Epithelial cell of esophagus (primary cell): ENCODE measurements around the gene IPO13.

Experiments
- DNase-seq: peaks from one replicate; pipeline ENCODE4 v3.0.0; 2010; ENCODE audit warnings: low read depth
- H3K4me3 ChIP-seq: 2 replicates; pipeline ENCODE4 v1.5.1; 2011; ENCODE audit warnings: mild to moderate bottlenecking, low read length, control low read depth
- TF ChIP-seq, protein P1 (sequence below): IDR thresholded peaks from 2 replicates; pipeline ENCODE4 v1.5.1; 2011; ENCODE audit warnings: low read depth, mild to moderate bottlenecking, low read length, control low read depth, inconsistent platforms; ENCODE audit not compliant: insufficient read depth; ENCODE audit errors: missing control alignments

The IPO13 gene

DNA sequence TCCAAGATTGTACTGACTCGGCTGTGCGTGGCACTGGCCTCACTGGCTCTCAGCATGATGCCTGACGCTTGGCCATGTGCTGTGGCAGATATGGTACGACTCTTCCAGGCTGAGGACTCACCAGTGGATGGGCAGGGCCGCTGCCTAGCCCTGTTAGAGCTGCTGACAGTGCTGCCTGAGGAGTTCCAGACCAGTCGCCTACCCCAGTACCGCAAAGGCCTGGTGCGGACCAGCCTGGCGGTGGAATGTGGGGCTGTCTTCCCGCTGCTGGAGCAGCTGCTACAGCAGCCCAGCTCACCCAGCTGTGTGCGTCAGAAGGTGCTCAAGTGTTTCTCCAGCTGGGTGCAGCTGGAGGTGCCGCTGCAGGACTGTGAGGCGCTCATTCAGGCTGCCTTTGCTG is 2.9 kb downstream of the IPO13 start:
- DNase-seq = no peak
- TF ChIP-seq, protein P1, sequence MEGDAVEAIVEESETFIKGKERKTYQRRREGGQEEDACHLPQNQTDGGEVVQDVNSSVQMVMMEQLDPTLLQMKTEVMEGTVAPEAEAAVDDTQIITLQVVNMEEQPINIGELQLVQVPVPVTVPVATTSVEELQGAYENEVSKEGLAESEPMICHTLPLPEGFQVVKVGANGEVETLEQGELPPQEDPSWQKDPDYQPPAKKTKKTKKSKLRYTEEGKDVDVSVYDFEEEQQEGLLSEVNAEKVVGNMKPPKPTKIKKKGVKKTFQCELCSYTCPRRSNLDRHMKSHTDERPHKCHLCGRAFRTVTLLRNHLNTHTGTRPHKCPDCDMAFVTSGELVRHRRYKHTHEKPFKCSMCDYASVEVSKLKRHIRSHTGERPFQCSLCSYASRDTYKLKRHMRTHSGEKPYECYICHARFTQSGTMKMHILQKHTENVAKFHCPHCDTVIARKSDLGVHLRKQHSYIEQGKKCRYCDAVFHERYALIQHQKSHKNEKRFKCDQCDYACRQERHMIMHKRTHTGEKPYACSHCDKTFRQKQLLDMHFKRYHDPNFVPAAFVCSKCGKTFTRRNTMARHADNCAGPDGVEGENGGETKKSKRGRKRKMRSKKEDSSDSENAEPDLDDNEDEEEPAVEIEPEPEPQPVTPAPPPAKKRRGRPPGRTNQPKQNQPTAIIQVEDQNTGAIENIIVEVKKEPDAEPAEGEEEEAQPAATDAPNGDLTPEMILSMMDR = no peak
- no peak overlapping the region for H3K4me3 ChIP-seq

DNA sequence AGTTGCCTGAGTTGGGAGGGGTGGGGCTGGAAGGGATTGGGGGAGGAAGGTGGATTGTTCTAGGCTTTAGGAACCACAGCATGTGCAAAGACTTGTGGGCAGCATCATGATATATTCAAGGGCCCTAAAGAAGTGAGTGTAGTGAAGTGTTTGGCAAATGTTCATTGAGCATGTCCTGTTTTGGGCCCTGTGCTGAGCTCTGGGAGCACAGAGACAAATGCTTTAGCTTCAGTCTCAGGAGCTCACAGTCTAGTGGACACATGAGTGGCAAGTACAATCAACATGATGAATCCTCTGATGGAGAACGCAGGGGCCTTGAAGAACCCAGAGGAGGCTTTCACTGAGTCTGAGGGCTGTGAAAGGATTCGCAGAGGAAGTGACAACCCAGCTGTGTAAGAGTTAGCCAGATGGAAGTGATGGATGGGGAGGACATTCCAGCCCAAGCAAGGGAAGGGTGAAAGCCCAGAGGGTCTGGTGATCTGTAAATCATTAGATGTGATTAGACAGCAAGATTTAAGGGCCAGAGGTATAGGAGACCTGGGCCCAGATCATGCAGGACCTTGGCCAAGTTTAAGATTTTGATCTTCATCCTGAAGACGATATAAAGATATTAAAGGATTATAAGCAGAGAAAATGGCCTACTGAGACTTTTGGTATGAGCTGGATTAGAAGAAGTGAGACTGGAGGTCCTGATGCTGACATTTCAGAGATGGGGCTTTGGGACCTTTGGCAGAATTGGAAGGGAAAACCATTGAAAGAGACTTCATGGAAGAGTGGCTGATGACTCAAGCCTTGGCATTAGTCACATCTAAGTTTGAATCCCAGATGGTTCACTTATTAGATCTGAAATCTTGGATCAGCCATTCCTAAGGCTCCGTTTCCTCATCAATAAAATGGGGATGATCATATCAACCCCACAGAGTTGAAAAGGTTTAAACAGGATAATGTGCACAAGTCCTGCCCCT is 4.6 kb downstream of the IPO13 start:
- TF ChIP-seq, protein P1 = no peak
- H3K4me3 ChIP-seq = no peak overlapping the region
- peak; percentile 33 for DNase-seq

DNA sequence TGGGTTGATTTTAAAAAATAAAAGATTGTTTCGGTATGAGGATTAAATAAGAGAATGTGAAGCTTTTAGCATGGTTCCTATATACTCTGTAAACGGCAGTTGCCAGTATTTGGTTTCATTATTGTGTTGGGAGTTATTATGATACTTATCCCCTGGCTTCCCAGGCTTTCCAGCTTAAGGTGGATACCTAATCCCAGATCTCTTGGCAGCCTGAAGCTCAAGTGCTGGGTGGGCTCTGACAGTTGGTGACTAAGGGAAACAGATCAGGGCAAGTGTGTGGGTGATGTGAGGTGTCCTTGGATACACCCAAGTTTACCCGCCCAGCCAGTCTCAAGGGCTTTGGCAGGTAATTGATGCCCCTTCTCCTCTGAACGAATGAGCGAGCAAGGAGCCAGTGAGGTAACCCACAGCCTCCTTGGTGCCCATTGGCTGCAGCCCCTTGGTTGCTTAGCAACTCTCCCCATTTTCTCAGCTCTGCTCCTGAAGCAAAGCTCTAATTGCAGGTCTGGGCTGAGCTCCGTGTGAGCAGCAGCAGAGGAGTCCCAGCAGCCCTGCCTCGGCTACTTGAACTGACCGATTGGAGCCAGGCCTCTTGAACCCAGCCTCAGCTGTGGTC is 6.1 kb downstream of the IPO13 start:
- DNase-seq = no peak
- TF ChIP-seq, protein P1 = no peak
- H3K4me3 ChIP-seq = no peak overlapping the region

DNA sequence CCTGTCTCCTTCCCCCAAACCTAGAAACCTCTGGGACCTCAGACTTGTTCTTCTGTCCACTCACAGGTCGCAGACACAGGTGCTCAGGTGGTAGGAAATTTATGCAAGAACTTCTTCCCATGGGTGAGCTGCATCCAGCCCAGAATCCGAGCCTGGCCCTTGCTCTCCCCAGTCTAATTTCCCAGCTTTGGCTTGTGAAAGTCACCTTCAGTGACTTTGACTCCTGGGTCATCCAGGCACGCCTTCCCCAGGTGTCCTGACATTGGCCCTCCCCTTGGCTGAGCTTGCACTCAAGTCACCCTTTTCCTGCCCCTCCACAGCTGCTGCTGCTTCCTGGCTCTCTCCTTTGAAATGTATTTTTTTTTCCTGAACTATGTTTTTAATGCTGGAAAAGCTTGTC is 6.6 kb downstream of the IPO13 start:
- H3K4me3 ChIP-seq = no peak overlapping the region
- TF ChIP-seq, protein P1 = no peak

DNA sequence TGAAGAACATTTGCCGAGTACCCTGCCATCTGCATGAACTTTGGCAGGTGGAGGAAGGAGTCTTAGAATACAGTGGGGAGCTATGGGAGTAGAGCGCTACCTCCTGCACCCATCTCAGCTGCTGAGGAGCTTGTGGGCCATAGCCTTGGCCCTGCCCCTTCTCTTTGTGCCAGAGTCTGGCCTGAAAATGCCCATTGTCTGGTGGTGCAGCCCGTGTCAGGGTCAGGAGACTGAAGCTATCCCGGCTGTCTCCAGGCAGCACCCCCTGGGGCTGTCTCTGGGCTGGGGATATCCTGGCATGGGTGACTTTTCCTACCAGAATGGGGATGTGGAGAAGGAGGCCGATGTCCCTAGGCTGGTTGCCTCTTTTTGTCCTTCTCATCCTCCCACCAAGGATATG is 7.3 kb downstream of the IPO13 start:
- no peak overlapping the region for H3K4me3 ChIP-seq
- TF ChIP-seq, protein P1 = no peak
- no peak for DNase-seq

More for the DNA sequence above, 6.6 kb downstream of the IPO13 start:
- DNase-seq = no peak

DNA sequence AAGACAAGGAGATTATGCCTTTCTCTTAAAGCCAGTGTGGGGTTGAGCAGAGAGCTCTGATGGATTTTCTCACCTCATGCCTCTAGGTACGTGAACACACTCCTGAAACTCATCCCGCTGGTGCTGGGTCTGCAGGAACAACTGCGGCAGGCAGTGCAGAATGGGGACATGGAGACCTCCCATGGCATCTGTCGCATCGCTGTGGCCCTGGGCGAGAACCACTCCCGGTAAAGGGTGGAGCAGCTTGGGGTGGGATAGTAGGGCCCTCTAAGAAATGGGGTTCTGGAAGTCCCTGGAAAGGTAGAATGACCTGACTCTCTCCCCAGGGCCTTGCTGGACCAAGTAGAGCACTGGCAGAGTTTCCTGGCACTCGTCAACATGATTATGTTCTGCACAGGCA is 9.5 kb downstream of the IPO13 start:
- no peak overlapping the region for H3K4me3 ChIP-seq

More for the DNA sequence above, 9.5 kb downstream of the IPO13 start:
- TF ChIP-seq, protein P1 = no peak
- DNase-seq = no peak
